Measurements from ENCODE around the gene WDFY4.

GRCh38 chr10:48941427-48942075 lies 256.9 kb downstream of the WDFY4 start:
- TF ChIP-seq, protein P1, sequence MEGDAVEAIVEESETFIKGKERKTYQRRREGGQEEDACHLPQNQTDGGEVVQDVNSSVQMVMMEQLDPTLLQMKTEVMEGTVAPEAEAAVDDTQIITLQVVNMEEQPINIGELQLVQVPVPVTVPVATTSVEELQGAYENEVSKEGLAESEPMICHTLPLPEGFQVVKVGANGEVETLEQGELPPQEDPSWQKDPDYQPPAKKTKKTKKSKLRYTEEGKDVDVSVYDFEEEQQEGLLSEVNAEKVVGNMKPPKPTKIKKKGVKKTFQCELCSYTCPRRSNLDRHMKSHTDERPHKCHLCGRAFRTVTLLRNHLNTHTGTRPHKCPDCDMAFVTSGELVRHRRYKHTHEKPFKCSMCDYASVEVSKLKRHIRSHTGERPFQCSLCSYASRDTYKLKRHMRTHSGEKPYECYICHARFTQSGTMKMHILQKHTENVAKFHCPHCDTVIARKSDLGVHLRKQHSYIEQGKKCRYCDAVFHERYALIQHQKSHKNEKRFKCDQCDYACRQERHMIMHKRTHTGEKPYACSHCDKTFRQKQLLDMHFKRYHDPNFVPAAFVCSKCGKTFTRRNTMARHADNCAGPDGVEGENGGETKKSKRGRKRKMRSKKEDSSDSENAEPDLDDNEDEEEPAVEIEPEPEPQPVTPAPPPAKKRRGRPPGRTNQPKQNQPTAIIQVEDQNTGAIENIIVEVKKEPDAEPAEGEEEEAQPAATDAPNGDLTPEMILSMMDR (conservative IDR thresholded peaks at IDR 0.05; ENCODE audit: low read depth in 2 of 2), result no peak
- TF ChIP-seq POLR2AphosphoS5 (IDR thresholded peaks at IDR 0.05; ENCODE audit: low read depth), result no peak
- TF ChIP-seq, protein P2, sequence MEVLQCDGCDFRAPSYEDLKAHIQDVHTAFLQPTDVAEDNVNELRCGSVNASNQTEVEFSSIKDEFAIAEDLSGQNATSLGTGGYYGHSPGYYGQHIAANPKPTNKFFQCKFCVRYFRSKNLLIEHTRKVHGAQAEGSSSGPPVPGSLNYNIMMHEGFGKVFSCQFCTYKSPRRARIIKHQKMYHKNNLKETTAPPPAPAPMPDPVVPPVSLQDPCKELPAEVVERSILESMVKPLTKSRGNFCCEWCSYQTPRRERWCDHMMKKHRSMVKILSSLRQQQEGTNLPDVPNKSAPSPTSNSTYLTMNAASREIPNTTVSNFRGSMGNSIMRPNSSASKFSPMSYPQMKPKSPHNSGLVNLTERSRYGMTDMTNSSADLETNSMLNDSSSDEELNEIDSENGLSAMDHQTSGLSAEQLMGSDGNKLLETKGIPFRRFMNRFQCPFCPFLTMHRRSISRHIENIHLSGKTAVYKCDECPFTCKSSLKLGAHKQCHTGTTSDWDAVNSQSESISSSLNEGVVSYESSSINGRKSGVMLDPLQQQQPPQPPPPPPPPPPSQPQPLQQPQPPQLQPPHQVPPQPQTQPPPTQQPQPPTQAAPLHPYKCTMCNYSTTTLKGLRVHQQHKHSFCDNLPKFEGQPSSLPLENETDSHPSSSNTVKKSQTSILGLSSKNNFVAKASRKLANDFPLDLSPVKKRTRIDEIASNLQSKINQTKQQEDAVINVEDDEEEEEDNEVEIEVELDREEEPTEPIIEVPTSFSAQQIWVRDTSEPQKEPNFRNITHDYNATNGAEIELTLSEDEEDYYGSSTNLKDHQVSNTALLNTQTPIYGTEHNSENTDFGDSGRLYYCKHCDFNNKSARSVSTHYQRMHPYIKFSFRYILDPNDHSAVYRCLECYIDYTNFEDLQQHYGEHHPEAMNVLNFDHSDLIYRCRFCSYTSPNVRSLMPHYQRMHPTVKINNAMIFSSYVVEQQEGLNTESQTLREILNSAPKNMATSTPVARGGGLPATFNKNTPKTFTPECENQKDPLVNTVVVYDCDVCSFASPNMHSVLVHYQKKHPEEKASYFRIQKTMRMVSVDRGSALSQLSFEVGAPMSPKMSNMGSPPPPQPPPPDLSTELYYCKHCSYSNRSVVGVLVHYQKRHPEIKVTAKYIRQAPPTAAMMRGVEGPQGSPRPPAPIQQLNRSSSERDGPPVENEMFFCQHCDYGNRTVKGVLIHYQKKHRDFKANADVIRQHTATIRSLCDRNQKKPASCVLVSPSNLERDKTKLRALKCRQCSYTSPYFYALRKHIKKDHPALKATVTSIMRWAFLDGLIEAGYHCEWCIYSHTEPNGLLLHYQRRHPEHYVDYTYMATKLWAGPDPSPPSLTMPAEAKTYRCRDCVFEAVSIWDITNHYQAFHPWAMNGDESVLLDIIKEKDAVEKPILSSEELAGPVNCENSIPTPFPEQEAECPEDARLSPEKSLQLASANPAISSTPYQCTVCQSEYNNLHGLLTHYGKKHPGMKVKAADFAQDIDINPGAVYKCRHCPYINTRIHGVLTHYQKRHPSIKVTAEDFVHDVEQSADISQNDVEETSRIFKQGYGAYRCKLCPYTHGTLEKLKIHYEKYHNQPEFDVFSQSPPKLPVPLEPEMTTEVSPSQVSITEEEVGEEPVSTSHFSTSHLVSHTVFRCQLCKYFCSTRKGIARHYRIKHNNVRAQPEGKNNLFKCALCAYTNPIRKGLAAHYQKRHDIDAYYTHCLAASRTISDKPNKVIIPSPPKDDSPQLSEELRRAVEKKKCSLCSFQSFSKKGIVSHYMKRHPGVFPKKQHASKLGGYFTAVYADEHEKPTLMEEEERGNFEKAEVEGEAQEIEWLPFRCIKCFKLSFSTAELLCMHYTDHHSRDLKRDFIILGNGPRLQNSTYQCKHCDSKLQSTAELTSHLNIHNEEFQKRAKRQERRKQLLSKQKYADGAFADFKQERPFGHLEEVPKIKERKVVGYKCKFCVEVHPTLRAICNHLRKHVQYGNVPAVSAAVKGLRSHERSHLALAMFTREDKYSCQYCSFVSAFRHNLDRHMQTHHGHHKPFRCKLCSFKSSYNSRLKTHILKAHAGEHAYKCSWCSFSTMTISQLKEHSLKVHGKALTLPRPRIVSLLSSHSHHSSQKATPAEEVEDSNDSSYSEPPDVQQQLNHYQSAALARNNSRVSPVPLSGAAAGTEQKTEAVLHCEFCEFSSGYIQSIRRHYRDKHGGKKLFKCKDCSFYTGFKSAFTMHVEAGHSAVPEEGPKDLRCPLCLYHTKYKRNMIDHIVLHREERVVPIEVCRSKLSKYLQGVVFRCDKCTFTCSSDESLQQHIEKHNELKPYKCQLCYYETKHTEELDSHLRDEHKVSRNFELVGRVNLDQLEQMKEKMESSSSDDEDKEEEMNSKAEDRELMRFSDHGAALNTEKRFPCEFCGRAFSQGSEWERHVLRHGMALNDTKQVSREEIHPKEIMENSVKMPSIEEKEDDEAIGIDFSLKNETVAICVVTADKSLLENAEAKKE (CRISPR knock-in tag; IDR thresholded peaks at IDR 0.05), result no peak
- TF ChIP-seq JUNB (IDR thresholded peaks at IDR 0.05; ENCODE audit: unreplicated experiment), result no peak
- TF ChIP-seq, protein P3, sequence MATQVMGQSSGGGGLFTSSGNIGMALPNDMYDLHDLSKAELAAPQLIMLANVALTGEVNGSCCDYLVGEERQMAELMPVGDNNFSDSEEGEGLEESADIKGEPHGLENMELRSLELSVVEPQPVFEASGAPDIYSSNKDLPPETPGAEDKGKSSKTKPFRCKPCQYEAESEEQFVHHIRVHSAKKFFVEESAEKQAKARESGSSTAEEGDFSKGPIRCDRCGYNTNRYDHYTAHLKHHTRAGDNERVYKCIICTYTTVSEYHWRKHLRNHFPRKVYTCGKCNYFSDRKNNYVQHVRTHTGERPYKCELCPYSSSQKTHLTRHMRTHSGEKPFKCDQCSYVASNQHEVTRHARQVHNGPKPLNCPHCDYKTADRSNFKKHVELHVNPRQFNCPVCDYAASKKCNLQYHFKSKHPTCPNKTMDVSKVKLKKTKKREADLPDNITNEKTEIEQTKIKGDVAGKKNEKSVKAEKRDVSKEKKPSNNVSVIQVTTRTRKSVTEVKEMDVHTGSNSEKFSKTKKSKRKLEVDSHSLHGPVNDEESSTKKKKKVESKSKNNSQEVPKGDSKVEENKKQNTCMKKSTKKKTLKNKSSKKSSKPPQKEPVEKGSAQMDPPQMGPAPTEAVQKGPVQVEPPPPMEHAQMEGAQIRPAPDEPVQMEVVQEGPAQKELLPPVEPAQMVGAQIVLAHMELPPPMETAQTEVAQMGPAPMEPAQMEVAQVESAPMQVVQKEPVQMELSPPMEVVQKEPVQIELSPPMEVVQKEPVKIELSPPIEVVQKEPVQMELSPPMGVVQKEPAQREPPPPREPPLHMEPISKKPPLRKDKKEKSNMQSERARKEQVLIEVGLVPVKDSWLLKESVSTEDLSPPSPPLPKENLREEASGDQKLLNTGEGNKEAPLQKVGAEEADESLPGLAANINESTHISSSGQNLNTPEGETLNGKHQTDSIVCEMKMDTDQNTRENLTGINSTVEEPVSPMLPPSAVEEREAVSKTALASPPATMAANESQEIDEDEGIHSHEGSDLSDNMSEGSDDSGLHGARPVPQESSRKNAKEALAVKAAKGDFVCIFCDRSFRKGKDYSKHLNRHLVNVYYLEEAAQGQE (IDR thresholded peaks at IDR 0.05; ENCODE audit: unreplicated experiment), result no peak
- no peak for TF ChIP-seq EZH2 (IDR thresholded peaks at IDR 0.05; ENCODE audit: low read depth, unreplicated experiment)
- no peak for TF ChIP-seq EZH2phosphoT487 (IDR thresholded peaks at IDR 0.05; ENCODE audit: unreplicated experiment)
- no peak for TF ChIP-seq CREB1 (CRISPR knock-in tag; IDR thresholded peaks at IDR 0.05; ENCODE audit: low read depth)
- TF ChIP-seq, protein P4, sequence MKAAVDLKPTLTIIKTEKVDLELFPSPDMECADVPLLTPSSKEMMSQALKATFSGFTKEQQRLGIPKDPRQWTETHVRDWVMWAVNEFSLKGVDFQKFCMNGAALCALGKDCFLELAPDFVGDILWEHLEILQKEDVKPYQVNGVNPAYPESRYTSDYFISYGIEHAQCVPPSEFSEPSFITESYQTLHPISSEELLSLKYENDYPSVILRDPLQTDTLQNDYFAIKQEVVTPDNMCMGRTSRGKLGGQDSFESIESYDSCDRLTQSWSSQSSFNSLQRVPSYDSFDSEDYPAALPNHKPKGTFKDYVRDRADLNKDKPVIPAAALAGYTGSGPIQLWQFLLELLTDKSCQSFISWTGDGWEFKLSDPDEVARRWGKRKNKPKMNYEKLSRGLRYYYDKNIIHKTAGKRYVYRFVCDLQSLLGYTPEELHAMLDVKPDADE (IDR thresholded peaks at IDR 0.05), result no peak
- no peak for TF ChIP-seq ZNF331 (CRISPR knock-in tag; IDR thresholded peaks at IDR 0.05; ENCODE audit: low read depth)
- TF ChIP-seq STAT1 (IDR thresholded peaks at IDR 0.05; ENCODE audit: unreplicated experiment), result no peak
- TF ChIP-seq ZNF114 (CRISPR knock-in tag; IDR thresholded peaks at IDR 0.05), result no peak
